Activated CD4-positive, CD25-positive, alpha-beta regulatory T cell (primary cell): ENCODE data around the gene FOXL2.

Source experiments
- DNase-seq, 4 experiments: peaks; one replicate each; lab custom pipeline; 2025; lab: John Stamatoyannopoulos, UW

FOXL2 gene

DNA sequence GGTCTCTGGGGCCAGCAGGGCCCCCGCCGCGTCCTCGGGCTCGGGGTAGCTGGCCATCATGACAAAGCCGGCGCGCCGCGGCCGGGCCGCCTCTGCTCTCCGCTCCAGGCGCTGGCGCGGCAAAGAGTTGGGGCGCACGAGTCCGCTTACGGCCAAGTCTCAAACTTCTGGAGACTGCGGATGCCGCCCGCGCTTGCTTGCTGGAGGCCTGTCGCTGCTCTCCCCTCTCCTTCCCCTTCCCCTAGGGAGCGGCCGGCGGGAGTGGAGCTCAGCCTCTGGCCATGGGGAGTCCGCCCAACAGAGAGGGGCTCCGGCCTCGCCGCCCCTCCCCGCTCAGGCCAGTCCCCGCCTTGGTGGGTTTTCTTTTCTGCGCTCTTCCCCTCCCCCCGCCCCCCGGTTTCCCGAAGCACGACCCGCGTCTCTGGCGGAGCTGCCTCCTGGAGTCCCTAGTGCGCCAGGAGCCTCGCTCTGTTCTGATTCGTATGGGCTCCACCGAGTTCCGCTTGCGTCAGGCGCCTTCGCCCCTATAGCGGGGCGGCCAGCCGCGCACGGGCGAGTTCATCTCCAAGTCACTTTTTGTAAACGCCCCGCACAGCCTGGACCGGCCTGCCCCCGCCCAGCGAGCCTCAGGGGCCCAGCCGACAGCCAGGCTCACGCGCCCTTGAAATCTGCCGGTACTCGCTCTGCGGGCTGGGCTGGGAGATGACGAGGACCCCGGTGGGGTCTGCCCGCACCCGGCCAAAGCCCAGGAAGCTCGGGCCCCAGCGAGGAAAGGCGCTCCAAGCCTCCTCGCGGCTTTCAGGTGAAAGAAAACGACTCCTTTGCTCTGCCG, at the start of gene FOXL2, which contains the start of gene FOXL2NB:
Gene FOXL2, minus strand, starts transcription at position 475 of the 832 bp plus-strand sequence. Its CDS starts 415 bp downstream, at position 60.
Gene FOXL2NB, plus strand, starts transcription at position 555 of the 832 bp plus-strand sequence. Its CDS starts 148 bp downstream, at position 703.
- no peak for DNase-seq

DNA sequence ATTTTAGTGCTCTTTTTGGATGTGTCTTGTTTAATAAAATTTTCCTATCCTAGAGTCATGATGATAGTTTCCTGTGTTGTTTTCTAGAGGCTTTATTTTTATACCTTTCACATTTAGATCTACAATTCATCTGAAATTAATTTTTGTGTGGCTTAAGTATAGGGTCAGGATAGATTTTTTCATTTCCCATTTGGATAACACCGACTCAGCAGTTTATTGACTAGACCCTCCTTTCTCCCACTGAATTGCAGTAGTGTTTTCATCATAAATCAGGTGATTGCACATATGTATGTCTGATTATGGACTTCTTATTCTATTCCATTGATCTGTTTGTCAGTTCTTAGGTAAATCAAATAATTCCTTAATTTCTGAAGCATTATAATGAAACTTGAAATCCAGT, 48.8 kb upstream of the FOXL2 start:
- DNase-seq: no peak

DNA sequence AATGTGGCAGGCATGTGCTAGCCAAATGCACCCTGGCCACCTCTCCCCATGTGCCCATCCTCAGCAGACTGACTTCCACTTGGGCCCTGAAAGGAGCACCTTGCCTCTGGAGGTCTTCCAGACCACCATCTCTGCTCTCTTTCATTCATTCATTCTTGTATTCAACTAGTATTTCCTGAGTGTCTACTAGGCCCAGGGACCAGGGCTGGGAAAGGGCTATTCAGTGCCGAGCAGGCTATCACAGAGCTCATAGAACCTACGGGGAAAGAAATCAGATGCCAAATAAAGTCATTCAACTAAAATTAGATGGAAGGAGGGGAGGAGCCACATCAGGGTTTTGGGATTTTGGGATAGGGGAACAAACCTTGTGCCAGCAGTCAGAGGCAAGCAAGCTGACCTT, 40.2 kb upstream of the FOXL2 start:
- no peak for DNase-seq

DNA sequence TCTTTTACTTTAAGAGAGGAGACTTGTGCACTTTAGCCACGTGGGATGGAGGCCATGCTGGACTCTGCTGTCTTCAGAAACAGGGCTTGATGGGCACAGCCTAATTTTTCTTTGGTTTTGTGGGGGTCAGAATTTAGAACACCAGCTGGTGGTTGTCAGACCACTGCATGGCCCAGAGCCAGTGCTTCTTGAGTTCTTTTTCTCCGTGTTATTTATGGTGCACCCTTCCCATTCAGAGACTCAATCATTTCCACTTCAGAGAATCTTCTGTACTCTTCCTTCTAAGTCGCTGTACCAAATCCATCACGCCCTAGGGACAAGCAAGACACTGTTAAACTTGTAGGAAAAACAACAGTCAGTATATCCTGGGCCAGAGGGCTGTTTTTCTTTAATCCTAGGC, 39.0 kb upstream of the FOXL2 start:
- no peak for DNase-seq

DNA sequence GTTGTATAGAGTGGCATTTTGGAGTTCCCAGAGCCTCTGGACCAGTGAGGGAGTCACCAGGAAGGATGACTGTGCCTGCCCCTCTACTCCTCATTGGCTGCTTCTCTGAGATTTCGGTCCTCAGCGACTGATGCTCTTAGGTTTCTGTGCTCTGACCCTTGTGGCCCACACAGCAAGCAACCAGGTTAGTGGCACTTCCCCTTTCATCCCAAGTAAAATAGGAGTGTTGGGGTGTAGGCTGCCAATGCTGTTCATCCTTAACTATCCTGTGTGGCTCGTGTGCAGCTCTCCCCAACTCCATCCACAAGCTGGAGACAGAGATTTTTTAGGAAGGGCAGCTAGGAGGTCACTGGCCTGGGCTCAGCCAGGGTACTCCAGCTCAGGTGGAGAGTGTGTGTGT, 37.9 kb upstream of the FOXL2 start:
- DNase-seq: no peak

DNA sequence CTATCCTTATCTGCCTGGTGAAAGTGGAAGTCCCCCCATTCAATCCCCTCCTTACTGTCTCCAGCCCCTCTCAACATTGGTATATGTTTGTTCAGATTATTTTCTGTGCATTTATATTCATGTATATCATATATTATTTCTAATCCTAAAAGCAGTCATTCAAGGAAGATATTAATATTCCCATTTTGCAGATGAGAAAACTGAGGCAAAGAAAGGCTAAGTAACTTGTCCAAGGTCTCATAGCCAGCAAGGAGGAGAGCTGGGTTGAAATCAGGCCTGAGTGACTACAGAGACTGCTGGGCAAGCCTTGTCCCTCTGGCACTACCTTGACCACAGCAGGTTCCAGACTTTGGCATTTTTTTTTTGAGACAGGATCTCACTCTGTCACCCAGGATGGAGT, 29.1 kb upstream of the FOXL2 start:
- no peak for DNase-seq

DNA sequence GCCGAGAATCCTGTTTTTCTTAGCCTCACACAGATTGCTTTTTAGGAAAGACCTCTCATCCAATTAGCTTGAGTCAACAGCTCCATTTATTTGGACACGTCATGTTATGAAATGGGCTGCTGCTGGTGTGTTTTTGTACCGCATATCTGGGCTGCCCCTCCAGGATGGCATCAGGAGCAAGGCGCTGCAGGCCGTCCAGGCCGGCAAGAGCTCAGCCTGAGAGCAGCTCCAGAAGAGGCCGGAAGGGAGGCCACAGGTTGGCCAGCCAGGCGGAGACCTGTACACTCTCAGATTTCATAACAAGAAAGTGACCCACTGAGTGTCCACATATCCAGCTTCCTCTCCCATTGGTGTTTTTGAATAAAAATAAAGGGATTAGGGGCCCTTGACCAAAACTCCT, 28.4 kb upstream of the FOXL2 start:
- no peak for DNase-seq

DNA sequence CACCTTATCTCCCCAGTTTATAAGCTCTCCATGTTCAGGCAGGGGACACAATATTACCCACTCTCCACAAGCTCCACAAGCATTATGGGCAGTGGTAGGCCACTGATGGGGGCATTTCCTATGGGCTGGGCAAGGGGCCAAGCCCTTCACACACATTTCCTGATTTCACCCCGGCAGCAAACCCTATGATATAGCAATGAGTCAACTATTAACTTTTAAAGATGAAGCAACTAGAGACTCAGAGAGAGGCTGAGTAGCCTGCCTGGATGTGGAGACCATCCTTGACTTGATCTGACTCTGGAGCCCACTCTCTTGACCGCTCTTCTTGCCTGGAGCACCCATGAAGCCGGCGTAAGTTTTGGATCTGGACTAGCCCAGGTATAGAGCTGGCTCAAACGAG, 27.5 kb upstream of the FOXL2 start:
- DNase-seq: no peak

DNA sequence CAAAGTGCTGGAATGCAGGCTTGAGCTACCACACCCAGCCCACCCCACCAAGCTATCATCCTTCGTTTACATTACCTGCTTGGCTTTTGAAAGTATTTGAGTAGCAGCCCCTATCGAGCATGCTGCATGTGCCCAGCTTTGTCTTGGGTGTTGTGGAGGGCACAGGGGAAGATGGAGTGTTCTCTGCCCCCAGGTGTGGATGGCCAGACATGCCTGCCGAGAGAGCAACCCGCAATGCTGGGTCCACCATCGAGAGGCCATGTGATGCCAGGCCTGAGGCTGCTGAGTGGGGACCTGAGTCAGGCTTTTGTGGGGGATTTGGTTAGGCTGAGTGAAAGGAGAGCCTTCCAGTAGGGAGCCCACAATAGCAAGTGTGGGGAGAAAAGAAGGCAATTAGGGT, 26.0 kb upstream of the FOXL2 start:
- no peak for DNase-seq

DNA sequence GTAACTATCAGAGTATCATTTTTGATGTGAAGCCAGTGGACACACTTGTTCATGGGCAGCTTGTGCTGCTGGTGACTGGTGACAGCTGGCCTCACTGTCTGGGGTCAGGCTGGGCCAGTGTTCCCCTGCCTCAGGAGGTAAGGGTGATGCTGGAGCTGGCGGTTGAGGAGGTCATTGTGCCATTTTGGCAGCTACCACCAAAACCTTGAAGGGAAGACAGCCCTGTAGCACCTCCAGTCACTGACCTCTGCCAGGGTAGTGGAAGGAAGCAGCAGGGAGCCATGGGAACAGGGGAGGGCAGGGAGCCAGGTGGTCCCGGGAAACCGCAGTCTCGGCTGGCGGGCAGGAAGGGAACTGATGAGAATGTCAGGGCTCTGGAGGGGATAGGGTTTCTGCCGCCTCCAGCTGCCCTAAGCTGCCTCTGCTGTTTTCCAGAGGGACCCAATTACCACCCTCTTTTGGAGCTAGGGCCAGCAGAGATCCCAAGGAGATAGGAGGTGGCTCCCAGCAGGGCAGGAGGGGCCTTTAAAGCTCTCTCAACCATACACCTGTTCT, 24.9 kb upstream of the FOXL2 start:
- DNase-seq: no peak

DNA sequence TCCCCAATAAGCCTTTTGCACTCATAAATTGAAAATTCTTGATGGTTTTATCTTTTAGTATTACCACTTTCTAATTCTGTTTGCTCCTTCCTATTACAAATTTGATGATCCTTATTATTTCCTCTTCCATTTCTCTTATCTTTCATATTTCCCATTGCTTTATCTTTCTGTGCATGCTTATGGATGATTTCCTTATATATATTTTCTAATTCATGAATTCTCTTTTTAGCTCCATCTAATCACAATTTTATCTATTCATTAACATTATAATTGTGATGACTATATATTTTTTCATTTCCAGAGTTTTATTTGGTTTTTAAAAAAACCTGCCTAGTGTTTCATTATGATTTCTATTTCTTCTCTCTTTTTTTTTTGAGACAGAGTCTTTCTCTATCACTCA, 18.0 kb upstream of the FOXL2 start:
- DNase-seq: no peak

DNA sequence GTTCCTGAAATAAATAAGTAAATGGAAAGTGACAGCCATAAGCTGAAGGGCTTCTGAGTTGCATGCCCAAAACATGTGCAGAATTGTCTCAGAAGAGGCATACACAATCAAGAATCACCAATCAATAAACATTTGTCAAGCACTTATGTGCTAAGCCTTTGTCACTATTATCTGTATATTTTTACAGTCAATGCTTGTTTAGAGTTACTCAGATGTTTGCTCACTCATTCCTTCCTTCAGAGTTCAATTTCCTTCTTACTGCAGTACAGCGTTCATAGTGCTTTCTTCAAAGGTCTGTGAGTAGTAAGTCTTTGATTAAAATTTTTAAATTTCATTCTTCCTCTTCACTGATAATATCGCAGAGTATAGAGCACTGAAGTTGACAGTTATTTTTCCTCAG, 17.3 kb upstream of the FOXL2 start:
- no peak for DNase-seq

DNA sequence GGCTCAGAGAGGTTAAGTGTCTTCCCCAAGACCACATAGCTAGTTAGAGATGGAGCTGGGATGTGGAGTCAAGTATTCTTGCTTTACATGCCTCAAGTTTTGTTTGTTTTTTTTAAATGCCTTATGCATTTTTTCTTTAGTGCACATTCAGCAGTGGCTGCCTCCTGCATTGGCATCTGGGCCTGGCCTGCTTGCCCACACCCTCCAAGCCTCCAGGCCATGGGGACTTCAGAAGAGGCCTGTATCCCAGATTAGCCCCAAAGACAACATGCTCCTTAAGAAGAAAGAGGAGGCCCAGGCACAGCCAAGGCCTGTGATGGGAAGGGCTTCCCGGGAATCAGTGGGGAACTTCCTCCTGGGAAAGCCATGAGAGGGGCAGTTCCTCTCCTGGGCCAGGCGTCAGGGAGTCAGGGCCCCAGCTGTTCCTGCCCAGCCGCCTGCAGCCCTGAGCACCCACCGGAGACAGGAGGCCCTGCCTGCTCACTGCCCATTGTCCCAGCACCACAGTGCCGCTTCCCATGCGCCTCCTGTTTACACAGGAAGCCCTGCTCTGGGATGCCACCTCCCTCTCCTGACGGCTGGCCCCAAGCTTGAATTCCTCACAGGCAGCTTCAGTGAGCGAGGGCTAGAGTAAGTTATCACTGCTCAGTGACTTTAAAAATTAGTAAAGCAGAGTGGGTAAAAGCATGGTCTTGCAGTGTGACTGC, 16.1 kb upstream of the FOXL2 start:
- DNase-seq: no peak

DNA sequence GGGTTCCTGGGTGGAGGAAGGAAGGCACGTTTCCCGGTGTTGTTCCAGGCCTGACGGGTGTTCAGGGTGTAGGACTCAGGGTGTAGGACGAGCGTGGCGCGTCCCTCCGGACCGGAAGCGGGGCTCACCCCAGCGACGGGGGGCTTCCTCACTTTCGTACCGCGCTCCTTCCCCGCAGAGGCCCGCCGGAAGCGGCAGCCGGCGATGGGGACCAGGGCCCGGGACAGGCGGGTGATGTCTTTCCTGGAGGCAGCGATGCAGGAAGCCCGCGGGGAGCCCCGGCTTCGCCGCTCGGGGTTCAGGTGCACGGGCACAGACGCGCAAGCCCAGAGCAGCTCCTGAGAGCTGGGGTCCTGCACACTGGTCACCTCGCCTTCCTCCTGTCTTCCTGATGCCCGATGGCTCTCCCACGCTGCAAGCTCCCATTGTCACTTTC, 13.5 kb upstream of the FOXL2 start:
- DNase-seq: no peak

DNA sequence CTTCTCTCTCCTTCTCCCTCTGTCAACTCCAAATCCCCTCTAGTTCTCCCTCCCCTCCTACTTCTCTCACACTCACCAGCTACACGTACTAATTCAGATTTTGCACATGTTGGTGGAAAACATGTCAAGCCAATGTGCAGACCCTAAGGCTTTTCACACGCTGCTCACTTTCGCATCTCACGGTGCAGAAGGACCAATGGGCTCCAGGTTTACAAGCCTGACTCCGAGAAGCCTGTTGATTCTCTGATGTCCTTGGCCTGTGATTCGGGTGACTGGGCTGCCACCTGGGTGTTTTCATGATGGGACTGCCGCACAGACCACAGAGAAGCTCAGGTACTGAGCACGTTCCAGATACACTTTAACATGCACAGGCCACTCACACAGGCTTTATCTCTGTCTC, 3.8 kb upstream of the FOXL2 start:
- no peak for DNase-seq

DNA sequence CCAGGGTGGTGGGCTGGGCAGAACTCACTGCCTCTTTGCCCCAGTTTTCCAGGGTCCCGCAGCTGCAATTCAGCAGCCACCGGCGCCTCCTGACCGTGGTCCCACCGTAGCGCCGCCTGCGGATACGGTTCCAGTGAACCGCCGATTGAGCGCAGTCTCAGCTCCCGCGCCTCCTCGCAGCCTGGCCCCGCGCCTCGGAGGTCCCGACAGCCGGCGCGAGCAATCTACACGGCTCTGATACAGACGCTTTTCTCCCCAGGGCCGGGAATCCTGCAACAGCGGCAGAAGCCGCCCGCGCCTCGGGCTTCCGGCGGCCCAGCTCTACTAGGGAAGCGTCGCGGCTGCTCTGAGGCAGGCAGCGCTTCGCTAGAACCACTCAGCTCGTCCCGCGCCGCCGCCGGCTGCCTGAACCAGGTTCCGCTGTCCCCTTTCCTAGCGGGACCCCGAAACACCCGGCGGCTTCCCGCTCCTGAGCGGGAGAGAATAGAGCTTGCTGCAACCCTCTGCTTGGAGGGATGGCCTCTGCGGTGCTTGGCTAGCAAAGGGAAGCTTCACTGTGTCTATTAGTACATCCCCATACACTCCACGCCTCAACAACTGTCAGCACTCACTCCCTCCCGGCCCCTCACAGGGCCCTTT, 3.2 kb upstream of the FOXL2 start:
- no peak for DNase-seq

DNA sequence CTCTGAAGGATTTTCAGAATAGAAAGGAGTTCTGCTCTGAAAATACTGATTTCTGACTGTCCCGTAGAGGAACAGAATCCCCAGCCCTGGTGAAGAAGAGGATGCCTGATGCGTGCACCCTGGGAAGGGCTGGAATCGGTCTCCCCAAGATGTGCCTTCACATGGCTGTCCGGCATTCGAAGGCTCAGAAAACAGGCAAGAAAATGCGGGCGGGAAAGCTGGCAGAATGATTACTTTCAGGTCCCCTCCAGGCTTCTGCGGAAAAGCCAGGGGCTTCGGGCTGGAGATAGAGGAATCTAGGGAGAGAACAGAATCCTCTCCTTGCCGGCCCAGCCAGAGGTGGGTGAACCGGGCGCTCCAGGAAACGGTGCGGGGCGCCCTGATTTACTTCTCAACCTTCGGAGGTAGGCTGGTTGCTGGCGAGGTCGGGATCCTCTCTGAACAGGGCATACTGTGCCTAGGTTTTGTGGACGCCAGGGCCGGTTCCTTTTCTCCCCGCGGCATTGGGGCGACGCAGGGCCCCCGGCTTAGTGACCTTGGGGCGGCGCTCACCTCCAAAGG, 2.6 kb upstream of the FOXL2 start:
- DNase-seq: no peak

DNA sequence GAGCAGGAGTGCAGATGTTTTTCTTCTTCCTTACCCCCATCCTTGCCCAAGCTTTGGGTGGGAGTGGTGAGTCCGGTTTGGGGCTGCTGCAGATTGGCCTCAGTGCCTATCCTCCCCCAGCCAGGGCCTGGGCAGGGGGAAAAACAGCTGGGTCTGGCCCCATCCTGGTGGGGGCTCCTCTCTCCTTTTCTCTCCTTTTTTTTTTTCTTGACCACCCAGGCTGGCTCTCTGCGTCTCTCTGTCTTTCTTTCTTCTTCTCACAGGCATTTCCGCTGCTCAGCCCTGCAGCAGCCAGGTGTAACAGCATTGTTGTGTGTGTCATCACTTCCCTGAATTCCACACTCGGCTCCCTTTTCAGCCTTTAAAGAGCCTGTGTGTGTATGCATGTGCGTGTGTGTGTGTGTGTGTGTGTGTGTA, 2.1 kb upstream of the FOXL2 start:
- DNase-seq: no peak

DNA sequence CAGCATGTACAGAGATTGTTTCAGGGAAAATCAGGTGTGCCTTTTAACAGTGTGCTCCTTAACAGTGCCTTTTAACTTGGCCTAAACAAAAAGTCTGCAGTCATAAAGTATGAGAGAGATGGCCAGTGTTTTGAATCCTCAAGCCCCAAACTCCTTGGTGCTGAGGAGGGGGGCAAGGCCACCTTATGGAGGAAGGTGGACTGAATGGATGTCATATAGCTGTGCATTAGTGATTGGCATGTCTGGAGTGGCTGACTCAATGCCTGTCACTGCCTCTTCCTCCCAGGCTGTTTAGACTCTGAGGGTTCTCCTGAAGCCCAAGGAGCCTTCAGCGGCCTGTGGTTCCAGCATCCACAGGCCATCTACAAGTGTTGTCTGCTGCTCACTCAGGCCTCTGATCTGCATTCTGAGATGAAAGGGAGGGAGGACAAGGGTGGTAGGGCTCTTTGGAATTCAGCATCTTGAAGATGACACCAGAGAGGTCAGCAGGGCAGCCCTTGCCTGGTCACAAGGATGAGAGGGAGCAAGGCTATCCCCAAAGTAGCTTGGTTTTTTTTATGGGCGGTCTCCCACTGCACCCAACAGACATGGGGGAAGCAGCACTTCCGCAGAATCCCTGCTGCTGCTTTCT, 1.5 kb upstream of the FOXL2 start:
- DNase-seq: no peak

DNA sequence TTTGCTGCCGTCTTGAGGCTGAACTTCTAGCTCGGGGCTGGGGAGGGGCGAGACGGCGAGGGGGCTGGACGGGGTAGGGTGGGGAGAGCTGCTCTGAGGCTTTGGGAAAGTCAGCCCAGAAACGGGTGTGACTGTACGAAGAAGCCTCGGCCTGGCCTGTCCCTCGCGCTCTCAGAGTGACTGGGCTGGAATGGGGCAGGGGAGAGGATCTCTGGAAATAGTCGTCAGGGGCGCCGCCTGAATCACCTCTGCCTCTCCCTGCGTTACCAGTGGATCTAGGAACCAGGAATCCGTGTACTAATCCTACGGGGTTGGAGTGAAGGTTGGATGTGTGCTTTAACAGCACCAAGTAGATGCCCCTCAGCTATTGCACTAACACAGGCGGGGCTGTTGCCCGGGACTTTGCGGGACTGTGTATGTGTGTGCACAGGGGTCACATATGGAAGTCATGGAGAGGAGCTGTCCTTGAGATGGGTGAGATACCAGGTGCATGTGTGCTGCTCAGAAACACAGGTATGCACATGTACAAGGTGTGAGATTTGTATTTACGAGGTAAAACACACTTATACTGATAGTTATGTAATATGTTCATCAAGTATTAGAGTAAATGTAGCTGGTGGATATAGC, 671 bp upstream of the FOXL2 start:
- no peak for DNase-seq
